Measurements from ENCODE around the gene CIROP. TPM values are rescaled to one million over a fixed set of nuclear protein-coding genes. Genes with fewer than 3 reads are reported as not detected.
A peak's percentile ranks its signal among the peaks of the same experiment; 100 is the strongest.

Gene CIROP
- total RNA-seq, 1 donor from 2014 or later = not detected

DNA sequence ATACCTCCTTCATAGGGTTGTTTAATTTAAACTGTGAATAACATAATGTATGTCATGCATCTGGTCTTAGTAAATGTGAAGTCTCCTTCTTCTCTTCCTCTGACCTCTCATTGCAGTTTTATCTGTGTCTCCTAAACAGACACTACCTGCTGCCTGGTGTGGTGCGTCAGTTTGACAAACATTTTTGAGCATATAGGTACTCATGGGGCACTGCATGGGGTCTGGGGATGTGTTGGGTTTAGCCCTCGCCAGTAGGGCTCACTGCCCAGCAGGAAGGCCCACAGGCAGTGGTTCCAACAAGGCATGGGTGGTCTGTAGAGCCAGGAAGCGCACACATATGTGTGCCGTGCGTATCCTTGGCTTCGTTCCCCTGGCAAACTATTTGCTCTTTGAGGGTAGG lies 17.3 kb upstream of the CIROP start:
- Mint-ChIP-seq H3K36me3 (ENCODE audit: low read depth, unreplicated experiment) (peaks cover 14% of the 10 kb centered on the region), H3K9me3 (ENCODE audit: unreplicated experiment) (no peaks in the 10 kb centered on the region), H3K4me1 (ENCODE audit: unreplicated experiment) (peaks cover 50% of the 10 kb centered on the region), H3K27ac (ENCODE audit: unreplicated experiment) (no peak overlapping the region), H3K4me3 (ENCODE audit: unreplicated experiment) (no peak overlapping the region), H3K27me3 (ENCODE audit: unreplicated experiment) (peaks cover 10% of the 10 kb centered on the region)
- no peak for DNase-seq (ENCODE audit: low spot score)
- no peak for TF ChIP-seq CTCF (IDR thresholded peaks at IDR 0.05; ENCODE audit: unreplicated experiment)

DNA sequence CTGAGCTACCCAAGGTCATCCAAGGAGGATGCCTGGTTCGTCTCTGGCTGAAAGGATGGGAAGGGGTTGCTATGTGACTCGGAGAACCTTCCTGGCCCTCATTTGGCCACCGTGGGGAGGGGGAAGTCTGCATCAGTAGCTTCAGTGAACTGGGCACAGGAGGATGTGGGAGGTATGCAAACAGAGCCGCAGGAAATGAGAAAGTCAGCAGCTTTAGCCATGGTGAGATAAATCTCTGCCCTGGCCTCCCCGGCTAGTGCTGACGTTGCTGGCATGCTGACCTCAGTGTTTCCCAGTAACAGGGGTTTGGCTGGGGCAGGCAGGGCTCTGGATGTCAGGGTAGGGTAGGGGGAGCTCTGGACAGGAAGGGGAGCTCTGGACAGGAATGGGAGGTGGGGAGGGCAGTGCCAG lies 16.6 kb upstream of the CIROP start:
- Mint-ChIP-seq H3K4me1 (ENCODE audit: unreplicated experiment) (peaks cover 50% of the 10 kb centered on the region), H3K36me3 (ENCODE audit: low read depth, unreplicated experiment) (peaks cover 14% of the 10 kb centered on the region), H3K27ac (ENCODE audit: unreplicated experiment) (peak overlapping the region; percentile 79), H3K9me3 (ENCODE audit: unreplicated experiment) (no peaks in the 10 kb centered on the region), H3K4me3 (ENCODE audit: unreplicated experiment) (peak overlapping the region; percentile 57), H3K27me3 (ENCODE audit: unreplicated experiment) (peaks cover 13% of the 10 kb centered on the region)
- no peak for TF ChIP-seq CTCF (IDR thresholded peaks at IDR 0.05; ENCODE audit: unreplicated experiment)
- DNase-seq (ENCODE audit: low spot score) = peak; percentile 43

GRCh38 chr14:23120541-23121251 lies 15.9 kb upstream of the CIROP start:
- peaks cover 50% of the 10 kb centered on the region for H3K4me1 Mint-ChIP-seq (ENCODE audit: unreplicated experiment)
- H3K27me3 Mint-ChIP-seq (ENCODE audit: unreplicated experiment) = peaks cover 10% of the 10 kb centered on the region
- H3K9me3 Mint-ChIP-seq (ENCODE audit: unreplicated experiment) = no peaks in the 10 kb centered on the region
- TF ChIP-seq CTCF (IDR thresholded peaks at IDR 0.05; ENCODE audit: unreplicated experiment) = peak; percentile 100
- peak; percentile 93 for DNase-seq (ENCODE audit: low spot score)
- peak overlapping the region; percentile 79 for H3K27ac Mint-ChIP-seq (ENCODE audit: unreplicated experiment)
- H3K4me3 Mint-ChIP-seq (ENCODE audit: unreplicated experiment) = peak overlapping the region; percentile 66
- H3K36me3 Mint-ChIP-seq (ENCODE audit: low read depth, unreplicated experiment) = peaks cover 11% of the 10 kb centered on the region

- H3K36me3 Mint-ChIP-seq (ENCODE audit: low read depth, unreplicated experiment) = peaks cover 4% of the 10 kb centered on the region
- peaks cover 45% of the 10 kb centered on the region for H3K4me1 Mint-ChIP-seq (ENCODE audit: unreplicated experiment)
- H3K27ac Mint-ChIP-seq (ENCODE audit: unreplicated experiment) = peak overlapping the region; percentile 49
- TF ChIP-seq CTCF (IDR thresholded peaks at IDR 0.05; ENCODE audit: unreplicated experiment) = no peak
- H3K4me3 Mint-ChIP-seq (ENCODE audit: unreplicated experiment) = peak overlapping the region; percentile 66
- no peak for DNase-seq (ENCODE audit: low spot score)
- peaks cover 10% of the 10 kb centered on the region for H3K27me3 Mint-ChIP-seq (ENCODE audit: unreplicated experiment)
- H3K9me3 Mint-ChIP-seq (ENCODE audit: unreplicated experiment) = no peaks in the 10 kb centered on the region
Observed at GRCh38 chr14:23119363-23120327, 14.9 kb upstream of the CIROP start.

Measured in endothelial cell (in vitro differentiated cells).